GM18873 (cell line): ENCODE results near the gene COA3.

Experiments used
- ATAC-seq: cut with Tn5 transposase; IDR thresholded peaks from one replicate; pipeline ENCODE4 v1.9.1; 2021; ENCODE audit warnings: mild to moderate bottlenecking, moderate library complexity, moderate number of reproducible peaks; ENCODE audit not compliant: unreplicated experiment, low FRiP score

Gene COA3

GRCh38 chr17:42760652-42761581, 37.6 kb downstream of the COA3 start, which contains the start of gene RAMP2:
RAMP2 (plus strand) TSS chr17:42761227; CDS start chr17:42761262, 35 bp downstream.
- no peak for ATAC-seq

- no peak for ATAC-seq
Observed at GRCh38 chr17:42759982-42760651, 38.4 kb downstream of the COA3 start.

- no peak for ATAC-seq
Observed at GRCh38 chr17:42754782-42755181, 43.7 kb downstream of the COA3 start.

GRCh38 chr17:42751628-42752027, 46.9 kb downstream of the COA3 start:
- no peak for ATAC-seq

GRCh38 chr17:42750739-42751344, 47.7 kb downstream of the COA3 start:
- ATAC-seq: no peak

- ATAC-seq: no peak
Observed at GRCh38 chr17:42748908-42749798, 49.4 kb downstream of the COA3 start.

- no peak for ATAC-seq
Observed at GRCh38 chr17:42748202-42748907, 50.1 kb downstream of the COA3 start.
